Stimulated activated naive B cell treated with anti-CD40 and anti-IgM and Interleukin-4, amounts not matched to agents 10 μg/mL and 1 μg/mL and 100 μg/mL, for 72 hours (primary cell): ENCODE results near the gene B3GNT4.
A peak's percentile ranks its signal among the peaks of the same experiment; 100 is the strongest.

Experiments used
- ATAC-seq, 2 donors: fragments of 150-1000 bp; cut with Tn5 transposase; replicated peaks; 2 replicates each; pipeline ENCODE4 v1.10.0; 2021; ENCODE audit warnings: moderate library complexity in 1 of 2
- DNase-seq: peaks from one replicate; pipeline ENCODE4 v3.0.0; 2021
- H3K27ac Mint-ChIP-seq: one replicate; pipeline ENCODE4 v1.8.0; 2022; ENCODE audit warnings: mild to moderate bottlenecking, mixed read lengths
- H3K27me3 Mint-ChIP-seq, 2 donors: one replicate each; pipeline ENCODE4 v1.8.0; 2022; ENCODE audit warnings: mixed read lengths in 2 of 2
- H3K36me3 Mint-ChIP-seq, 2 donors: one replicate each; pipeline ENCODE4 v1.8.0; 2022; ENCODE audit warnings: mixed read lengths in 2 of 2, mild to moderate bottlenecking in 1 of 2
- H3K4me1 Mint-ChIP-seq, 2 donors: one replicate each; pipeline ENCODE4 v1.8.0; 2022; ENCODE audit warnings: mixed read lengths in 2 of 2, mild to moderate bottlenecking in 1 of 2
- H3K4me3 Mint-ChIP-seq, 2 donors: one replicate each; pipeline ENCODE4 v1.8.0; 2022; ENCODE audit warnings: mild to moderate bottlenecking in 2 of 2, mixed read lengths in 2 of 2, moderate library complexity in 1 of 2
- H3K9me3 Mint-ChIP-seq, 2 donors: one replicate each; pipeline ENCODE4 v1.8.0; 2022; ENCODE audit warnings: mixed read lengths in 2 of 2, mild to moderate bottlenecking in 1 of 2

B3GNT4 gene

GRCh38 chr12:122203301-122204166, at the start of gene B3GNT4:
Gene B3GNT4 (plus strand): TSS chr12:122203709. CDS start chr12:122204619, 910 bp downstream.
- peaks cover 37 to 54% of the 10 kb centered on the region in 2 donors for H3K27me3 Mint-ChIP-seq

DNA sequence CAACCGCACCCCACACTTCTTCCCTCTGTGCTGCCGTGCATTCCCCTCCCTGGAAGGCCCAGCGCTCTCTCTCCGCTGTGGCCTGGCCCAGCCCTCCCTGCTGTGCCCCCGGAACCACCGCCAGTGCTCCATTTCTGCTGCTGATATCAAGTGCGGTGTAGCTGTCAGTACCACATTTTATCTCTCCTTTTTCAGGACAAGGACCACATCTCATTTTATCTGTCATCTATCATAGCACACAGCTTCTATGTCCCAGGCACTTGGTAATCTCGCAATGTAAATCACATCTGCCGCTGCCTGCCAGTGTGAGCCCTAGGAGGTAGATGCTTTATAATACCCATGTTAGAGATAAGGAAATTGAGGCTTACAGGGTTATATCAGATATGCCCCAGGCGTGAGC, 47.8 kb upstream of the B3GNT4 start:
- no peaks in the 10 kb centered on the region for H3K9me3 Mint-ChIP-seq
- no peak for ATAC-seq
- no peaks in the 10 kb centered on the region for H3K27me3 Mint-ChIP-seq
- no peak overlapping the region for H3K27ac Mint-ChIP-seq
- H3K4me1 Mint-ChIP-seq, result no peaks in the 10 kb centered on the region
- no peak overlapping the region for H3K4me3 Mint-ChIP-seq
- H3K36me3 Mint-ChIP-seq, result no peaks in the 10 kb centered on the region
- no peak for DNase-seq

More at GRCh38 chr12:122203301-122204166, at the start of gene B3GNT4:
- peaks cover 7 to 19% of the 10 kb centered on the region in 2 donors for H3K36me3 Mint-ChIP-seq
- no peaks in the 10 kb centered on the region for H3K9me3 Mint-ChIP-seq
- peaks cover 12 to 21% of the 10 kb centered on the region in 2 donors for H3K4me1 Mint-ChIP-seq
- peak within 1 kb of the TSS; percentile 62 for H3K27ac Mint-ChIP-seq
- peak within 1 kb of the TSS; percentile 82 to 83 for H3K4me3 Mint-ChIP-seq
- peak; percentile 58 to 67 for ATAC-seq
- DNase-seq, result no peak

- H3K4me1 Mint-ChIP-seq, result no peaks in the 10 kb centered on the region
- no peak overlapping the region for H3K27ac Mint-ChIP-seq
- no peak for DNase-seq
- no peak overlapping the region for H3K4me3 Mint-ChIP-seq
- H3K9me3 Mint-ChIP-seq, result no peaks in the 10 kb centered on the region
- no peaks in the 10 kb centered on the region for H3K36me3 Mint-ChIP-seq
- H3K27me3 Mint-ChIP-seq, result no peaks in the 10 kb centered on the region
- no peak for ATAC-seq
Measured at GRCh38 chr12:122158700-122159285, 44.7 kb upstream of the B3GNT4 start.

DNA sequence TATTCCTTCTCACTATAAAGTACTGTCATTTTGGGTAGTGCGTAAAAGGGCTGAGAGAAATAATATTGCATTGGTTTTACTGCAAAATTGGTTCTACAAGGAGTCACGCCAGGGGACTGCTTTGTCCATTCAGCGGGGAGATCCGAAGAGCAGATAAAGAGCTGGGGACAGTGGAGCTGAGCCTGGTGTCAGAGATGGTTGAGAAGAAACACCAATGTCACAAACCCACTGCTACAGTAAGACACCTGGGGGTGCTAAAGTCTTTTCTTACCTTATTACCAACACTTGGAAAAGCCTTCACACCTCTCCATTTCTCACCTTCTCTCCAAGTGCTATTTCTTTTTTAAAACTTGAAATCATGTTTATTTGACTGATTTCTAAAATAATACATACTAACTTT, 43.6 kb upstream of the B3GNT4 start:
- no peak for DNase-seq
- no peaks in the 10 kb centered on the region for H3K9me3 Mint-ChIP-seq
- no peaks in the 10 kb centered on the region for H3K36me3 Mint-ChIP-seq
- no peaks in the 10 kb centered on the region for H3K27me3 Mint-ChIP-seq
- no peak overlapping the region for H3K4me3 Mint-ChIP-seq
- no peaks in the 10 kb centered on the region for H3K4me1 Mint-ChIP-seq
- no peak for ATAC-seq
- H3K27ac Mint-ChIP-seq, result no peak overlapping the region

- Mint-ChIP-seq H3K4me3 (no peak overlapping the region), H3K27ac (no peak overlapping the region), H3K27me3 (no peaks in the 10 kb centered on the region), H3K9me3 (no peaks in the 10 kb centered on the region), H3K4me1 (no peaks in the 10 kb centered on the region), H3K36me3 (no peaks in the 10 kb centered on the region)
- DNase-seq, result no peak
- ATAC-seq, result no peak
Measured at GRCh38 chr12:122160761-122161160, 42.7 kb upstream of the B3GNT4 start.

DNA sequence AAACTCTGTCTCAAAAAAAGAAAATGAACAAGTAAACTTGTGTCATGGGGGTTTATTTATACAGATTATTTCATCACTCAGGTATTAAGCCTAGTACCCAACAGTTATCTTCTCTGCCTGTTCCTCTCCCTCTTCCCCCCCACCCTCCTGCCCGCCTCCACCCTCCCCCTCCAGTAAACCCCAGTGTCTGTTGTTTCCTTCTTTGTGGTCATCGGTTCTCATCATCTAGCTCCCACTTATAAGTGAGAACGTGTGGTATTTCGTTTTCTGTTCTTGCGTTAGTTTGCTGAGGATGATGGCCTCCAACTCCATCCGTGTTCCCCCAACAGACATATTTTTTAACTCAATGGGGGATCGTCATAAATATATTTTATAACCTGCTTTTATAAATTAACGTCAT, 41.8 kb upstream of the B3GNT4 start:
- H3K9me3 Mint-ChIP-seq, result no peaks in the 10 kb centered on the region
- H3K27ac Mint-ChIP-seq, result no peak overlapping the region
- H3K36me3 Mint-ChIP-seq, result no peaks in the 10 kb centered on the region
- no peak for ATAC-seq
- H3K4me3 Mint-ChIP-seq, result no peak overlapping the region
- H3K27me3 Mint-ChIP-seq, result no peaks in the 10 kb centered on the region
- DNase-seq, result no peak
- H3K4me1 Mint-ChIP-seq, result no peaks in the 10 kb centered on the region

DNA sequence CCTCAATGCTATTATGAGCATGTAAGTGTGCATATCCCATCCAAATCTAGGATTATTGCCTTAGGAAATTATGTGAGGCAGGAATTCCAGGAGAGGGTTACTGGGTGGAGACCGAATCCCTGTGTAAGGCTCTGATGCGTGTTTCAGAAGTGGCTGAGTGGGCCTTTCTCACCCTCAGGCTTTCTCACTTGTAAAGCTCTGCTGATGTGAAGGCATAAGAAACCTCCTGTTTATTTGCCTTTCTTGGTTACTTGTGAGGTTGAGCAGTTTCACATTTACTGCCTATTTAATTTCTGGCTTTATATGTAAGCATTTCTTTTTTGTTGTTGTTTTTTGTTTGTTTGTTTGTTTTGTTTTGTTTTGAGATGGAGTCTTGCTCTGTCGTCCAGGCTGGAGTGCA, 40.5 kb upstream of the B3GNT4 start:
- Mint-ChIP-seq H3K36me3 (no peaks in the 10 kb centered on the region), H3K9me3 (no peaks in the 10 kb centered on the region), H3K4me3 (no peak overlapping the region), H3K27me3 (no peaks in the 10 kb centered on the region), H3K27ac (no peak overlapping the region), H3K4me1 (no peaks in the 10 kb centered on the region)
- ATAC-seq (no peak), DNase-seq (no peak)

DNA sequence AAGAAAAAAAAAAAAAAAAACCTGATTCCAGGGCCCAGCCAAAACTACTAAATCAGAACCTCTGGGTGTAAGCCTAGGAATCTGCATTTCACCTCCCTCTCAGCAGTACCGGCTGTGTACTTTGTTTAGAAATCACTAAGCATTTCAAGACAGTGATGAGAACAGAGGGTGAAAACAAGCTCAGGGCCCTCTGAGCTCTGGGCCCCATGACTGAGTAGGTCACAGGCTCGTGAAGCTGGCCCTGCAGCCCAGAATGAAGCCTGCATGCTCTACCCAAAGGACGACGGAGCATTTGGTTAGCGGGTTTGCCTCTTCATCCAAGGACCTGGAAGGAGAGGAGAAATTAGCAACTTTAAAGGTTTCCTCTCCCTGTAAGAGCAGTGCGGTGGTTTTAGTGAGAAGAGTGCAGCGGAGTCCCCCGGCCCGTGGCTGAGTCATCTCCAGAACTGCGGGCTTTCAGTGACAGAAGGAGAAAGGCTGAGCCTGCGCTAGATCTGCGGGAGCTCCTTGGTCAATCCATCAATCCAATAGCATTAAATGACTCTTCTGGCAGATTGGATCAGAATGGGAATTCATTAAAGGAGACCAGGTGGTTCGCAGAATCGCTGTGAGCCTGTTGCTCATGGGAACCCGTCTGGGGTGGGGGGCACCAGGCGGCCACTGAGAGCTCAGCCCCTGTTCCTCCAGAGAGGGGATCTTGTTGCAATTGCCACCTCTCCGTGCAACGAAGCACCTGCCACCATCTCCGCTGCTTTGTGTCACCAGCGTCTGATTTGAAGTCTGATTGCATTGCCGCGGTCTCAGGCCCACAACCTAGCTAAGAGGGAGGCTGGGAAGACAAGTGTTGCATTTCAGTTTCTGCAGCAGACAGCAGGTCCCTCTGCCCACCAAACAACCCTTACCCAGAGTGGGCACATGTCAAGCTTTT, 36.8 kb upstream of the B3GNT4 start:
- no peak overlapping the region for H3K27ac Mint-ChIP-seq
- no peak overlapping the region for H3K4me3 Mint-ChIP-seq
- H3K36me3 Mint-ChIP-seq, result no peaks in the 10 kb centered on the region
- DNase-seq (no peak), ATAC-seq (peak; percentile 55 to 90)
- no peaks in the 10 kb centered on the region for H3K4me1 Mint-ChIP-seq
- H3K27me3 Mint-ChIP-seq, result no peaks in the 10 kb centered on the region
- no peaks in the 10 kb centered on the region for H3K9me3 Mint-ChIP-seq

DNA sequence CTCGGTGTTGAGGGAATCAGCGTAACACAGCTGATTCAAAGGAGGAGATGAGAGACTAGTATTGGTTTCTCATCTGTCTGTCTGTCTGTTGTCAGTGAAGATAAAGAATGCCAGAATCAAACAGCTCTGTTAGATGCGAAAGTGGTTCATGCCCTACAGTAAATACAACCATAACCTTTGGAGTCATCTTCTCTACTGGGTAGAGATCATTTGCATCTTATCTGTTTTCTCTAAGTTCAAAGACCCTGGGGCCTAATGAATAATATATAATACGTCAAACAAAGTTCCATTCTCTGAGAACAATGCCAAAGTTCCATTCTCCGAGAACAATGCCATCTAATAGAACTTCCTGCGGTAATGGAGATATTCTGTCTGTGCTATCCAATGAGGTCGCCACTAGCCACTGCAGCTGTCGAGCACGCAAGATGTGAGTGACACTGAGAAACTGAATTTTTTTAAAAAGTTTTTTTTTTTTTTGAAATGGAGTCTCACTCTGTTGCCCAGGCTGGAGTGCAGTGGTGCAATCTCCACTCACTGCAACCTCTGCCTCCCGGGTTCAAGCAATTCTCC, 36.1 kb upstream of the B3GNT4 start:
- ATAC-seq (no peak), DNase-seq (no peak)
- Mint-ChIP-seq H3K27me3 (no peaks in the 10 kb centered on the region), H3K9me3 (no peaks in the 10 kb centered on the region), H3K27ac (no peak overlapping the region), H3K36me3 (no peaks in the 10 kb centered on the region), H3K4me3 (no peak overlapping the region), H3K4me1 (no peaks in the 10 kb centered on the region)

DNA sequence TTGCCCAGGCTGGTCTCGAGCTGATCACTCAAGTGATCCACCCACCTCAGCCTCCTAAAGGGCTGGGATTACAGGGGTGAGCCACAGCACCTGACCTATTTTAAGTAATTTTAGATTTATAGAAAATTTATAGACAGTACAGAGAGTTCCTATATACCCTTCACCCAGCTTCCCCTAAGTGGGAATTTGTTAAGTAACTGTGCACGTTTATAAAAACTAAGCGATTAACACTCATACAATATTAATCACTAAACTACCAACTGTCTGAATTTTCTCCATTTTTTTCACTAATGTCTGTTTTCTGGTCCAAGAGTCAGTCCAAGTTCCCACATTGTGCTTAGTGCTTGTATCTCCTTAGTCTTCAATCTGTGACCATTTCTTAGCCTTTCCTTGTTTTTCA, 35.0 kb upstream of the B3GNT4 start:
- Mint-ChIP-seq H3K9me3 (no peaks in the 10 kb centered on the region), H3K4me1 (no peaks in the 10 kb centered on the region), H3K4me3 (no peak overlapping the region), H3K27ac (no peak overlapping the region), H3K36me3 (no peaks in the 10 kb centered on the region), H3K27me3 (peaks cover 0 to under 1% of the 10 kb centered on the region in 2 donors)
- no peak for ATAC-seq
- DNase-seq, result no peak

DNA sequence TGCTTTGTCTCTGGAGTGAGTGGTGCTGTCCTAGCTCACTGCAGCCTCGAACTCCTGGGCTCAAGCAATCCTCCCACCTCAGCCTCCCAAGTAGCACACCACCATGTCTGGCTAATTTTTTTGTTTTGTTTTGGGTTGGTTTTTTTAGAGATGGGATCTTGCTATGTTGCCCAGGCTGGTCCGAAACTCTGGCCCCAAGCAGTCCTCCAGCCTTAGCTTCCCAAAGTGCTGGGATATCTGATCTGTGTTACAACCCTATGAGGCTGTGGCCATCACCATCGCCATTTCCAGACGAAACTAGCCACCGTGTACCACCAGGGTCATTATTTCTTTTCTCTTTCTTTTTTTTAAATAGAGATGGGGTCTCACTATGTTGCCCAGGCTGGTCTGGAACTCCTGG, 32.1 kb upstream of the B3GNT4 start:
- peaks cover 0 to 11% of the 10 kb centered on the region in 2 donors for H3K27me3 Mint-ChIP-seq
- no peaks in the 10 kb centered on the region for H3K4me1 Mint-ChIP-seq
- no peak for ATAC-seq
- no peak overlapping the region for H3K27ac Mint-ChIP-seq
- DNase-seq, result no peak
- no peaks in the 10 kb centered on the region for H3K36me3 Mint-ChIP-seq
- no peaks in the 10 kb centered on the region for H3K9me3 Mint-ChIP-seq
- H3K4me3 Mint-ChIP-seq, result no peak overlapping the region

GRCh38 chr12:122172262-122172939, 31.1 kb upstream of the B3GNT4 start:
- Mint-ChIP-seq H3K9me3 (no peaks in the 10 kb centered on the region), H3K4me1 (no peaks in the 10 kb centered on the region), H3K36me3 (no peaks in the 10 kb centered on the region), H3K27me3 (peaks cover 0 to 15% of the 10 kb centered on the region in 2 donors), H3K27ac (no peak overlapping the region), H3K4me3 (no peak overlapping the region)
- no peak for ATAC-seq
- DNase-seq, result no peak

GRCh38 chr12:122174155-122174845, 29.2 kb upstream of the B3GNT4 start, which contains the start of gene IL31:
Gene IL31 (minus strand): TSS chr12:122174221. CDS start chr12:122174172, 49 bp downstream.
- Mint-ChIP-seq H3K27ac (no peak within 1 kb of the TSS), H3K36me3 (no peaks in the 10 kb centered on the region), H3K27me3 (peaks cover 1 to 15% of the 10 kb centered on the region in 2 donors), H3K4me3 (no peak within 1 kb of the TSS), H3K9me3 (no peaks in the 10 kb centered on the region), H3K4me1 (no peaks in the 10 kb centered on the region)
- peak; percentile 31 to 69 for ATAC-seq
- DNase-seq, result no peak
